GM04504 (cell line): ENCODE results near the gene PER3.
A peak's percentile ranks its signal among the peaks of the same experiment; 100 is the strongest.

Experiments
- DNase-seq: peaks from one replicate; pipeline ENCODE4 v3.0.0-alpha.2; 2012; ENCODE audit warnings: low read depth

The PER3 gene

DNA sequence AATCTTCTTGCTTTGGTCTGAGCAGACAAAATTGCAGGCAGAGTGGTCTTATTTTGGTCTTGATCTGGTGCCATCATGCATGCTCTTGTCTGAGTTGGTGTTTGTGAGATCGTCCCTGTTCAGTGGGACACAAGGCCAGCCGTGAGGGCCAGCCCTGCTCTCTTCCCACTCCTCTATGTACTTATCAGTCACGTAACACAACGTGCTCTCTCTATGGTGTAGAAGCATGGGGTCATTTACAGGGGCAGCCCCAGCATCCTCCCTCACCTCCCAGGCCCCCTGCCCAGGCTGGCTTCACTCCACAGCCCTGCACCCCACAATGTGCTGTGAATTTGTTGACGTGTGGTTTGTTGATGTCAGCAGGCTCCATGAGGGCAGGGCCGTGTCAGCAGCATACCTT lies 87.0 kb downstream of the PER3 start:
- no peak for DNase-seq

DNA sequence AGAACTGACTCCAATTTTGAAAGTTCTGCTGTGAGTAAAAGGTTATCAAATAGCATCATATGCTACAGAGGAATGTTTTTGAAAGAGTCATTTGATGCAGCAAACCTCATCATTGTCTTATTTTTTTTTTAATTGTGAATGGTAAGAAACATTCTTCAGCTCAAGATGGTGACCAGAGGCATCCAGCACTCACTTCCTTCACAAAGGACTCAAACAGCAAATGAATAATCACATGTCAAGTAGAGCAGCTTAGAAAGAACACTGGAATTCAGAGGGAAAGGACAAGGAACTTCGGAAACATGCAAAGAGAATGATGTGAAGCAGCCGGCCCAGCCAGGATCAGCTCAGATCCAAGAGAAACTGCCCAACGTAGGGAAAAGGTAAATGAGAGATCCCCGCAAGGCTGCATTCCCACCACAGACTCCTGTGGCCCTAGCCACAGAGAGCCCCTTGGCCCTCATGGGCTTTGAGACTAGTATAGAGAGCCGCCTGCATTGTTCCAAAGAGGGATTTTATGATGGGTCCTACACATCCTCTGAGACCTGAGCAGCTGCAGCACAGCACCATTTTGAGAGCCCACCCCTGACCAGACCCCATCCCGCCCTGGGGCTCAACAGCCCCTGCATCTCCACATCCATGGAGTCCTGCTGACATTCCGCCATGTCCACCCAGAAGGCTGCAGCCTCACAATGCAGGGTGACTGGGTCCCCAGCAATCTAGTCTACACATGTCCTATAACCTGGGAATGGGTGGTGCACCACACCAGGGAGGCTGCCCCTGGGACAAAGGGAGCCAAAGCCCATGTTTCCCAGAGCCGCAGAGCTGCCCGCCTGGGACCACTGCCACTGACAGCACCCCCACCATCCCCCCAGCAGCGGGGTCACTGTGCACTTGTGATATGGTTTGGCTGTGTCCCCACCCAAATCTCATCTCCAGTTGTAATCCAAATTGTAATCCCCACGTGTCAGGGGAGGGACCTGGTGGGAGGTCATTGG lies 90.0 kb downstream of the PER3 start:
- no peak for DNase-seq

DNA sequence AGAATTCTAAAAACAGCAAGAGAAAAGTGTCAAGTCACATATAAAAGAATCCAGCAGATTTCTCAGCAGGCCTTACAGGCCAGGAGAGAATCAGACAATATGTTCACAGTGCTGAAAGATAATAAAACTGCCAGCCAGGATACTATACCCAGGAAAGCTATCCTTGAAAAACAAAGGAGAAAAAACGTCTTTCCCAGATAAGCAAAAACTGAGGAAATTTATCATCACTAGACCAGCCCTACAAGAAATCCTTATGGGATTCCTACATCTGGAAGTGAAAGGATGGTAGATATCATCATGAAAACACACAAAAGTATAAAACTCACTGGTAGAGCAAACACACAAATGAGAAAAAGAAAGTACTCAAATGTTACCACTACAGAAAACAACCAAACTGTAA lies 93.9 kb downstream of the PER3 start:
- no peak for DNase-seq

DNA sequence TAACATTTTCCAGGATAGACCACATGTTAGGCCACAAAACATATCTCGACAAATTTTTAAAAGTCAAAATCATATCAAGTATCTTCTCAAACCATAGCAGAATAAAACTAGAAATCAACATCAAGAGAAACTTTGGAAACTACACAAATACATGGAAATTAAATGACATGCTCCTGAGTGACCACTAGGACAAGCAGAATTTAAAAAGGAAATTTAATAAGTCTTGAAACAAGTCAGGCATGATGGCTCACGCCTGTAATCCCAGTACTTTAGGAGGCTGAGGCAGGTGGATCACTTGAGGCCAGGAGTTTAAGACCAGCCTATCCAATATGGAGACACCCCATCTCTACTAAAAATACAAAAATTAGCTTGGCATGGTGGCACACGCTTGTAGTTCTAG lies 95.1 kb downstream of the PER3 start:
- DNase-seq = no peak

DNA sequence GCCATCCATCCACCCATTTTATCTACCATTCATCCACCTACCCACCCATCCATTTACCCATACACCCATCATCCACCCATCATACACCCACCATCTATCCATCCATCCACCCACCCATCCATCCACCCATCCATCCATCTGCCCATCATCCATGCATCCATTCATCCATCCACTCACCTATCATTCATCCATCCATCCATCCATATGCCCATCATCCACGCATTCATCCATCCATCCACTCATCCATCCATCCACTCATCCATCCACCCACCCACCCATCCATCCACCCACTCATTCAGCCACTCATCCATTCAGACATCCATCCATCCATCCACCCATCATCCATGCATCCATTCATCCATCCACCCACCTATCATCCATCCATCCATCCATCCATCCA lies 100.7 kb downstream of the PER3 start:
- no peak for DNase-seq

DNA sequence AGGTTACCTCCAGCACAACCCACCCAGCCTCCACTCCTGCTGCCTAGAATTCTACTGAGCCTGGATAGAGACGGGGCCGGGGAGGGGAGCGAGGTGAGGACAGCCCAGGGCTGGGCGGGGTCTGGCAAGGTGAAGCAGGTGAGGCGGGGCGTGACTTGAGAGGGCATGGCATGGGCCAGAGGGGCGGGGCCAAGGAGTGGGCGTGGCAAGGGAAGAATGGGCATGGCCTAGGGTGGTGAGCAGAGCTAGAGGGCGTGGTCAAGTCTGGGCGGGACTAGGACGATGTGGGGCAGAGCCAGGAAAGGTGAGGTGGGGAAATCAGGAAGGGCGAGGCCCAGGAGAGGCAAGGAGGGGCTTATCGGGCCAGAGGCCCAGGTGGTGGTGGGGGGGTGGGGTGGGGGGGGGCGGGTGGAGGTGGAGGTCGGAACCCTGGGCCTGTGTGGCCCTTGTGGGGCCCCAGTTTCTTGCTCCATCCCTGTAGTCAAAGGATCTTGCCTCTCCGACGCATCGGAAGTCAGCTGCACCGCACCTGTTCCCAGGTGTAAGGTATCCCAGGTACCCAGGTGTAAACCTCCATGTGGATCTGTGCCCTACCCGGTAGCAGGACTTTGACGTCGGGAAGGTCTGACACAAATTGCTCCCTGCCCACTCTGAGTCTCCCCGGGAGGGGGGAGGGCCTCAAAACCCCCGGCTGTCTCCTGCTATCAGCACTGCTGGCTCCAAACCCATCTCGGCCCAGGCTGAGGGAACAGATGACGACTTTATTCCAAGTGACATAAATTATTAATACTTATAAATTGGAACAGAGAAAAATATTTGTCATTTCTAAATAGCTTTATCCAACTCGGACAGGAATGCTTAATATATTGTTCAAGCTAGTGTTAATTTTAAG lies 101.7 kb downstream of the PER3 start:
- DNase-seq = no peak

DNA sequence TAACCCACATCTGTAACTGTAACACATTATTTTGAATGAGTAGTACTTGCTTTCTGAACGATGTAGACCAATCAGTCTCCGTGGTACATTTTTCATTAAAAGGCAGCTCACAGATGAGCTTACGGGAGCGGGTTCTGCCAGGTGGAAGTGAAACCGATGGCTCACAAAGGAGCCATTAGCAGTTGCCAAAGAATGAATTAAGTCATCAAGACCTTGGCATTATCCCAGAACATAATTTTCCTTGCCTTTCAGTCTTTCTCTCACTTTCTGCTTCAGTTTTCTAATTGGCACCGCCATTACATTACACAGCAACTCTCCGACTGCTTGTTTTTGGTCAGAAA lies 102.3 kb downstream of the PER3 start:
- no peak for DNase-seq

DNA sequence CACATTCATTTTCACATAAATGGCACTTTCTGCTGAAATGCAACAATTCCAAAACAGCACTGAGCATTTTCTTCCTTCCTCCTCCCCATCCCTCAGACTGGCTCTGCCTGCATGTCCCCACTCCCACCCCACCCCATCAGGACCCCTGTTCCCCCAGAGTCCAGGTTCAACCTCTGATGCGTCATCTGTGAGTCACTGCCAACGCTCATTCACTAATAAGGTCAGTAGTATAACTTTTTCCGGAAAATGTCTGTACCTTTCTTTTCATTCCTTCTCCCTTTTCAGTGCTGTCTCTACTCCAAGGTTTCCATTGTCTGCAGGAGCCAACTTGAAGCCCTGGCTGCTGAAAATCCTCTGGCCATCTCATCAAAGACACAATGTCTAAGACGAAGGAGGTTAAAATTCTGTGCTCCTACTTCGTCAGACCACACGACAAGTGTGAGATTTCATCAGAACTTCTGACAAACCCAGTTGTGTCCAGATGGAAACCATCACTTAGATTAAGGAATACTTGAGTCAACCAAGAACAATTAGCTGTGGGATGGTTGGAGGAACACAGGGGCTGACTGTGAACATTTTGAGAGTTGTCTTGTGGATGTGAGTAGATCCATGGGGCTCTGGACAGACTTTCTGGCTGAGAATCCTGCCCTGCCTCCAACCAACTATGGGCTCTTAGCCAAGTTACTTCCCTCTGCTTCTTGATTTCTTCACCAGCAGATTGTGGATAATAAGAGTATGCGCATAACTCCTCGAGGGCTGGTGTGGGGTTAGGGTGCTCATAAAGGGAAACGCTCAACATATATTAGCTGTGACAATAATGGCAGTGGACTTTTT lies 104.4 kb downstream of the PER3 start:
- DNase-seq = peak; percentile 17

DNA sequence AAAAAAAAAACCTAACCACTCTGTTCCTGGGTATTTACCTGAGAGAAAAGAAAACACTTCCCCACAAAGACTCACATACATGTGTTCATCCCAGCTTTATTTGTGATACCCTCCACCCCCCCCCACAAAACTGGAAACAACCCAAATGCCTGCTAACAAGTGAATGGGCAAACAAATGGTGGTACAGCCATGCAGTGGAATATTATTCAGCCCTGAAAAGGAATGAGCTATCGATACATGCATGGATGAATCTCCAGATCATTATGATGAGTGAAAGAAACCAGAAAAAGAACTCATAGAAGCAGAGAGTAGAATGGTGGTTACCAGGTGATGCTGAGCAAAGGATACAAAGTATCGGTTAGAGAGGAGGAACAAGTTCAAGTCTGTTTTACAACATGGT lies 106.8 kb downstream of the PER3 start:
- no peak for DNase-seq

DNA sequence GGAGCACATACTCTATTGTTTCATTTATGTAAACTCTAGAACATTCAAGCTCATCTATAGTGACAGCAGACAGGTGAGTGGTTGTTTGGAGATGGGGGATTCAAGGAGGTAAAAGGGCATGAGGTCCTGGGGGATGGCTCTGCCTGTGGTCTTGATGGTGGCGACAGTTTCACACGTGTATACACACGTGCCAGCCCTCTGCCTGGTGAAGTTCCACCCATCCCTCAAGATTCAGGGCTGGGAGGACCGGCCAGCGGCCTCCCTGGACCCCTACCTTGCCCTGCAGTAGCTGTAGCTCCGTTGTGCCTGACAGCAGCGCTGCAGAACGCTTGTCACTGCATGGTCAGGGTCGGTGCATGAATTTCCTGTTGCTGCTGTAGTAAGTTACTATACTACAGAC lies 107.7 kb downstream of the PER3 start:
- no peak for DNase-seq

DNA sequence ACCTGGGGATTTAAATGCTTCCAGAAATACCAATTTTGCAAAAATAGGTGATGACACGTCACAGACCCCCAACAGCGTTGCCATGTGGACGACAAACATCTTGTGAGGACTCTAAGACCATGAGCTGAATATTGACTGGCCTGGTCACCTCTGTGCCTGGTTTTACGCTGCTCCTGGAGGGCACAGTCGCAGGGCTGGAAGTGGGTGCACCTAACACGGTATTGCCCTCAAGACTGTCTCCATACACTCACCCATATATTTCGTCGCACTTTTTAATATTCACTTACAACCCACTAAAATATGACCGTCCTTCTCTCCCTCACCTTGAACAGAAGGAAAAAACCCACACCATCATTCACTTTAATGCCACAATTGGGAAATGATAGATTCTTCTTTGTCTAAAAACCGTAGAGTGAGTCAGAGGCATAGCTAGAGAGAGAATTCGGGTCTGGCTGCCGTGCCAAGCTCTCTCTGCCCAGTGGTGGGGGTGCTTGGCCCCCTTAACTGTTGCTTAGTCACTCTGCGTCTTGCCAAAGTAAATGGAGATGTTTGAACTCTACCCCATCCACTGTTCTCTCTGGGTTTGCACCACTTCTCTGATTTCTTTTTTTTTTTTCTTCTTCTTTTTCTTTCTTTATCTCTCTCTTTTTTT lies 109.6 kb downstream of the PER3 start:
- DNase-seq = peak; percentile 20
